HEK293 (cell line): ENCODE data around the gene WDR1.

ENCODE experiments used
- CTCF ChIA-PET: fragments of 350-600 bp; formaldehyde crosslinking; extraction: SDS; loops from one replicate; lab custom pipeline; 2021; ENCODE audit warnings: antibody characterized with exemption; lab: Yijun Ruan, JAX
- POLR2A ChIA-PET: fragments of 300-600 bp; formaldehyde crosslinking; extraction: SDS; loops from one replicate; lab custom pipeline; 2020; ENCODE audit warnings: antibody characterized with exemption, inconsistent platforms; lab: Yijun Ruan, JAX
- H3K27ac ChIP-seq: fragments of 200-500 bp; sonication (Bioruptor generic); 2 replicates; pipeline ENCODE4 v1.5.1; 2014; ENCODE audit warnings: low read depth, low read length, control low read depth, inconsistent platforms; ENCODE audit errors: extremely low read depth
- H3K36me3 ChIP-seq, 2 experiments: fragments of 200-500 bp in 1 of 2; sonication (Bioruptor generic) in 1 of 2; 1 replicate in 1 of 2; 2 replicates in 1 of 2; pipeline ENCODE4 v1.5.1; 2014 to 2017; ENCODE audit warnings: inconsistent platforms in 2 of 2, low read length in 2 of 2; ENCODE audit not compliant: control insufficient read depth in 2 of 2, insufficient read depth in 1 of 2
- H3K4me1 ChIP-seq: fragments of 200-500 bp; sonication (Bioruptor generic); 2 replicates; pipeline ENCODE4 v1.5.1; 2014; ENCODE audit warnings: mild to moderate bottlenecking, low read length, inconsistent platforms; ENCODE audit not compliant: control insufficient read depth, insufficient read depth
- H3K4me3 ChIP-seq: 2 replicates; pipeline ENCODE4 v1.5.1; 2011; ENCODE audit warnings: low read depth, mild to moderate bottlenecking, control low read depth, low read length, moderate library complexity
- H3K9me3 ChIP-seq: fragments of 200-500 bp; sonication (Bioruptor generic); 2 replicates; pipeline ENCODE4 v1.5.1; 2014; ENCODE audit warnings: low read depth, low read length, inconsistent platforms; ENCODE audit not compliant: control insufficient read depth, insufficient read depth
- GLIS2 ChIP-seq: fragments of 450-650 bp; formaldehyde crosslinking; IDR thresholded peaks from 2 replicates; pipeline ENCODE4 v1.5.1; 2016; ENCODE audit warnings: missing biosample characterization, missing genetic modification characterization
- PATZ1 ChIP-seq: fragments of 450-650 bp; formaldehyde crosslinking; IDR thresholded peaks from 2 replicates; pipeline ENCODE4 v1.5.1; 2016; ENCODE audit warnings: missing biosample characterization, missing genetic modification characterization
- YY1 ChIP-seq: fragments of 450-650 bp; formaldehyde crosslinking; IDR thresholded peaks from 2 replicates; pipeline ENCODE4 v1.5.1; 2018; ENCODE audit warnings: missing biosample characterization, missing genetic modification characterization
- ZBTB20 ChIP-seq: fragments of 450-650 bp; formaldehyde crosslinking; IDR thresholded peaks from 2 replicates; pipeline ENCODE4 v1.5.1; 2016; ENCODE audit warnings: missing biosample characterization, missing genetic modification characterization
- ZBTB49 ChIP-seq: fragments of 450-650 bp; formaldehyde crosslinking; IDR thresholded peaks from 2 replicates; pipeline ENCODE4 v1.5.1; 2016; ENCODE audit warnings: missing biosample characterization, missing genetic modification characterization, low read depth
- ZFP3 ChIP-seq: fragments of 450-650 bp; formaldehyde crosslinking; IDR thresholded peaks from 2 replicates; pipeline ENCODE4 v1.5.1; 2016; ENCODE audit warnings: low read depth, missing biosample characterization, missing genetic modification characterization
- ZNF184 ChIP-seq: fragments of 450-650 bp; IDR thresholded peaks from 2 replicates; pipeline ENCODE4 v1.5.1; 2018; ENCODE audit warnings: missing biosample characterization, mild to moderate bottlenecking, missing genetic modification characterization
- ZNF23 ChIP-seq: fragments of 450-650 bp; formaldehyde crosslinking; IDR thresholded peaks from 2 replicates; pipeline ENCODE4 v1.5.1; 2016; ENCODE audit warnings: missing biosample characterization, missing genetic modification characterization, borderline replicate concordance
- ZNF302 ChIP-seq: fragments of 450-650 bp; formaldehyde crosslinking; IDR thresholded peaks from 2 replicates; pipeline ENCODE4 v1.5.1; 2016; ENCODE audit warnings: missing biosample characterization, missing genetic modification characterization, low read depth
- ZNF37A ChIP-seq: fragments of 450-650 bp; IDR thresholded peaks from 2 replicates; pipeline ENCODE4 v1.5.1; 2018; ENCODE audit warnings: missing biosample characterization, missing genetic modification characterization
- ZNF544 ChIP-seq: fragments of 450-650 bp; formaldehyde crosslinking; IDR thresholded peaks from 2 replicates; pipeline ENCODE4 v1.5.0; 2017; ENCODE audit warnings: missing biosample characterization, missing genetic modification characterization
- ZNF621 ChIP-seq: fragments of 450-650 bp; formaldehyde crosslinking; IDR thresholded peaks from 2 replicates; pipeline ENCODE4 v1.5.1; 2017; ENCODE audit warnings: missing biosample characterization, missing genetic modification characterization
- ZNF654 ChIP-seq: fragments of 450-650 bp; formaldehyde crosslinking; IDR thresholded peaks from 2 replicates; pipeline ENCODE4 v1.5.1; 2016; ENCODE audit warnings: low read depth, missing biosample characterization, missing genetic modification characterization
- ZNF76 ChIP-seq: fragments of 450-650 bp; formaldehyde crosslinking; IDR thresholded peaks from 2 replicates; pipeline ENCODE4; 2016; ENCODE audit warnings: low read depth, missing biosample characterization, missing genetic modification characterization, borderline replicate concordance
- ZSCAN4 ChIP-seq: fragments of 450-650 bp; formaldehyde crosslinking; IDR thresholded peaks from 2 replicates; pipeline ENCODE4 v1.5.1; 2017; ENCODE audit warnings: missing biosample characterization, missing genetic modification characterization

Gene WDR1

GRCh38 chr4:10160281-10160856 is 43.8 kb upstream of the WDR1 start (continued):
- TF ChIP-seq ZNF302 (tag by site-specific recombination) = no peak
- TF ChIP-seq, all 188 proteins: peak for 0

GRCh38 chr4:10159671-10160070 is 43.1 kb upstream of the WDR1 start:
- TF ChIP-seq ZNF184 (tag by site-specific recombination) (no peak), ZNF37A (tag by site-specific recombination) (no peak), PATZ1 (no peak), YY1 (tag by site-specific recombination) (no peak), ZNF76 (tag by site-specific recombination) (no peak)
- Histone ChIP-seq H3K4me3 (no peak overlapping the region), H3K27ac (no peak overlapping the region), H3K9me3 (no peaks in the 10 kb centered on the region), H3K36me3 (no peaks in the 10 kb centered on the region), H3K4me1 (no peaks in the 10 kb centered on the region)
- POLR2A ChIA-PET = no interaction called here
- CTCF ChIA-PET = interaction anchor here (0.5 to 2.6 kb wide), 7 partner anchors 15 to 457 kb away, joined by 3 to 9 read pairs (median 3); no protein-coding TSS in a partner anchor

GRCh38 chr4:10158333-10158942 is 41.8 kb upstream of the WDR1 start:
- Histone ChIP-seq H3K27ac (no peak overlapping the region), H3K4me3 (no peak overlapping the region), H3K36me3 (no peaks in the 10 kb centered on the region), H3K4me1 (no peaks in the 10 kb centered on the region), H3K9me3 (no peaks in the 10 kb centered on the region)
- CTCF ChIA-PET = interaction anchor here (0.6 to 2.6 kb wide), 16 partner anchors 10 to 396 kb away, joined by 3 to 23 read pairs (median 3); no protein-coding TSS in a partner anchor
- TF ChIP-seq ZSCAN4 (no peak), ZNF23 (tag by site-specific recombination) (no peak), ZNF621 (tag by site-specific recombination) (no peak), ZBTB20 (tag by site-specific recombination) (no peak), ZBTB49 (tag by site-specific recombination) (no peak), GLIS2 (no peak), ZNF654 (tag by site-specific recombination) (no peak), ZFP3 (tag by site-specific recombination) (no peak), ZNF37A (tag by site-specific recombination) (no peak), ZNF544 (tag by site-specific recombination) (no peak)
- POLR2A ChIA-PET = interaction anchor here (0.9 kb wide), 1 partner anchor 42 kb away, joined by 4 read pairs; the partner anchor contains the start of gene WDR1
